Prostate gland (tissue), 2 donors: Measurements from ENCODE around the gene SYVN1.

Experiments used
- CTCF ChIP-seq, 4 experiments: fragments of 200-600 bp in 2 of 4; fragments of 450-650 bp in 2 of 4; sonication (generic) in 2 of 4; IDR thresholded peaks; 1 replicate in 3 of 4; 2 replicates in 1 of 4; pipeline ENCODE4 v1.5.1; 2016 to 2019; ENCODE audit warnings: antibody characterized with exemption in 4 of 4, mild to moderate bottlenecking in 2 of 4, moderate library complexity in 2 of 4
- POLR2A ChIP-seq: fragments of 450-650 bp; IDR thresholded peaks from one replicate; pipeline ENCODE4 v1.6.1; 2016; ENCODE audit warnings: antibody characterized with exemption, mild to moderate bottlenecking
- POLR2AphosphoS5 ChIP-seq: sonication (generic); formaldehyde crosslinking; IDR thresholded peaks from one replicate; pipeline ENCODE4 v1.6.1; 2017; ENCODE audit warnings: antibody characterized with exemption

- TF ChIP-seq POLR2A (no peak), CTCF (IDR thresholded peaks at IDR 0.05) (no peak), POLR2AphosphoS5 (no peak)
Measured at GRCh38 chr11:65103476-65103875, 30.8 kb downstream of the SYVN1 start.
